Frontal cortex (tissue), 4 donors: ENCODE results near the gene AVPR2. TPM values are rescaled to one million over a fixed set of nuclear protein-coding genes. Genes with fewer than 3 reads are reported as not detected.

ENCODE experiments used
- DNase-seq, 2 donors: peaks; one replicate each; pipeline ENCODE4 v3.0.0; 2012; ENCODE audit warnings: low spot score in 2 of 2
- FAIRE-seq: peaks from 2 replicates; lab custom pipeline; 2012; peaks lifted over from hg19 to GRCh38; lab: Jason Lieb, UNC
- total RNA-seq: library from RNA; depleted of rRNA; stranded (reverse); fragments of >200 nt; gene quantifications from one replicate; pipeline ENCODE4 v1.2.3, GENCODE V29; 2014
- donor health status: control.
- donor health status: control.
- donor health status: control.

The AVPR2 gene
- total RNA-seq, 1 donor from 2014 or later: not detected

- no peak for FAIRE-seq
- DNase-seq: no peak
Measured at GRCh38 chrX:153926858-153927671, 22.6 kb downstream of the AVPR2 start.

- no peak for FAIRE-seq
- no peak for DNase-seq
Measured at GRCh38 chrX:153927672-153927921, 23.1 kb downstream of the AVPR2 start.

GRCh38 chrX:153927922-153928760 lies 23.7 kb downstream of the AVPR2 start:
- DNase-seq (peak; percentile 93 to 99), FAIRE-seq (no peak)

- no peak for FAIRE-seq
Measured at GRCh38 chrX:153928846-153929245, 24.4 kb downstream of the AVPR2 start.

GRCh38 chrX:153929576-153929975 lies 25.1 kb downstream of the AVPR2 start:
- DNase-seq (no peak), FAIRE-seq (no peak)

More at GRCh38 chrX:153928846-153929245, 24.4 kb downstream of the AVPR2 start:
- no peak for DNase-seq

GRCh38 chrX:153930011-153930910 lies 25.8 kb downstream of the AVPR2 start:
- FAIRE-seq (no peak), DNase-seq (no peak)

- DNase-seq (no peak), FAIRE-seq (no peak)
Measured at GRCh38 chrX:153931151-153931550, 26.7 kb downstream of the AVPR2 start.

- FAIRE-seq: no peak
- no peak for DNase-seq
Measured at GRCh38 chrX:153931748-153932147, 27.3 kb downstream of the AVPR2 start.

- FAIRE-seq (no peak), DNase-seq (no peak)
Measured at GRCh38 chrX:153932220-153932915, 27.9 kb downstream of the AVPR2 start.

- DNase-seq: no peak
- no peak for FAIRE-seq
Measured at GRCh38 chrX:153933748-153934147, 29.3 kb downstream of the AVPR2 start.

- no peak for DNase-seq
- no peak for FAIRE-seq
Measured at GRCh38 chrX:153934148-153934761, 29.8 kb downstream of the AVPR2 start.

GRCh38 chrX:153934762-153935325 lies 30.4 kb downstream of the AVPR2 start, which contains the start of gene NAA10:
Gene NAA10, minus strand, starts transcription at chrX:153935037. Its CDS starts 133 bp downstream, at chrX:153934904.
- DNase-seq (peak; percentile 91 to 93), FAIRE-seq (no peak)

- DNase-seq (no peak), FAIRE-seq (no peak)
Measured at GRCh38 chrX:153935326-153935851, 30.9 kb downstream of the AVPR2 start.

- FAIRE-seq: no peak
- no peak for DNase-seq
Measured at GRCh38 chrX:153937056-153937455, 32.6 kb downstream of the AVPR2 start.

GRCh38 chrX:153938226-153938786 lies 33.8 kb downstream of the AVPR2 start:
- no peak for DNase-seq
- no peak for FAIRE-seq

GRCh38 chrX:153939573-153939972 lies 35.1 kb downstream of the AVPR2 start:
- no peak for FAIRE-seq
- no peak for DNase-seq

GRCh38 chrX:153941336-153942252 lies 37.1 kb downstream of the AVPR2 start:
- FAIRE-seq (no peak), DNase-seq (no peak)
